ENCODE data around the gene STRADB. TPM values are rescaled to one million over a fixed set of nuclear protein-coding genes. Genes with fewer than 3 reads are reported as not detected.

STRADB gene
- total RNA-seq: 37.4 and 55.7 TPM in 2 replicates

GRCh38 chr2:201451292-201452057, at the start of gene STRADB, which contains the start of gene TRAK2:
Gene STRADB, plus strand, starts transcription at chr2:201451740. Its CDS starts 3,101 bp downstream, at chr2:201454841.
Gene TRAK2, minus strand, starts transcription at chr2:201451458. Its CDS starts 30,951 bp downstream, at chr2:201420507.
- DNase-seq (ENCODE audit: low read depth): peak; percentile 93
- H3K4me3 ChIP-seq (ENCODE audit: low read depth, low read length): peak within 1 kb of the TSS; percentile 96
- peak; percentile 20 for TF ChIP-seq CTCF (IDR thresholded peaks at IDR 0.05; ENCODE audit: insufficient read depth, low read depth, low read length)

- TF ChIP-seq CTCF (IDR thresholded peaks at IDR 0.05; ENCODE audit: insufficient read depth, low read depth, low read length): no peak
- no peak for DNase-seq (ENCODE audit: low read depth)
These were observed 49.7 kb upstream of the STRADB start for GRCh38 chr2:201401815-201402214.

GRCh38 chr2:201402651-201403562, 48.6 kb upstream of the STRADB start:
- DNase-seq (ENCODE audit: low read depth): peak; percentile 51
- H3K4me3 ChIP-seq (ENCODE audit: low read depth, low read length): no peak overlapping the region
- TF ChIP-seq CTCF (IDR thresholded peaks at IDR 0.05; ENCODE audit: insufficient read depth, low read depth, low read length): no peak

More at GRCh38 chr2:201401815-201402214, 49.7 kb upstream of the STRADB start:
- H3K4me3 ChIP-seq (ENCODE audit: low read depth, low read length): no peak overlapping the region

- no peak for TF ChIP-seq CTCF (IDR thresholded peaks at IDR 0.05; ENCODE audit: insufficient read depth, low read depth, low read length)
- no peak overlapping the region for H3K4me3 ChIP-seq (ENCODE audit: low read depth, low read length)
- peak; percentile 52 for DNase-seq (ENCODE audit: low read depth)
These were observed 47.7 kb upstream of the STRADB start for GRCh38 chr2:201403880-201404279.

- no peak for TF ChIP-seq CTCF (IDR thresholded peaks at IDR 0.05; ENCODE audit: insufficient read depth, low read depth, low read length)
- H3K4me3 ChIP-seq (ENCODE audit: low read depth, low read length): no peak overlapping the region
- peak; percentile 66 for DNase-seq (ENCODE audit: low read depth)
These were observed 46.8 kb upstream of the STRADB start for GRCh38 chr2:201404699-201405280.

GRCh38 chr2:201406077-201406662, 45.4 kb upstream of the STRADB start:
- DNase-seq (ENCODE audit: low read depth): peak; percentile 95
- no peak for TF ChIP-seq CTCF (IDR thresholded peaks at IDR 0.05; ENCODE audit: insufficient read depth, low read depth, low read length)
- peak overlapping the region; percentile 31 for H3K4me3 ChIP-seq (ENCODE audit: low read depth, low read length)
